Forelimb muscle (tissue), 1 donor: ENCODE data around the gene IDH3G. TPM values are rescaled to one million over a fixed set of nuclear protein-coding genes. Genes with fewer than 3 reads are reported as not detected.

ENCODE experiments used
- DNase-seq: peaks from one replicate; pipeline ENCODE4 v3.0.0-alpha.2; 2013; ENCODE audit warnings: low read depth
- polyA plus RNA-seq: library from polyadenylated mRNA; unstranded; fragments of 120-200 nt; gene quantifications from one replicate; pipeline ENCODE4 v1.2.1, GENCODE V29; 2013; ENCODE audit not compliant: insufficient read length

The IDH3G gene
- polyA plus RNA-seq, 1 donor, result 49.6 TPM

DNA sequence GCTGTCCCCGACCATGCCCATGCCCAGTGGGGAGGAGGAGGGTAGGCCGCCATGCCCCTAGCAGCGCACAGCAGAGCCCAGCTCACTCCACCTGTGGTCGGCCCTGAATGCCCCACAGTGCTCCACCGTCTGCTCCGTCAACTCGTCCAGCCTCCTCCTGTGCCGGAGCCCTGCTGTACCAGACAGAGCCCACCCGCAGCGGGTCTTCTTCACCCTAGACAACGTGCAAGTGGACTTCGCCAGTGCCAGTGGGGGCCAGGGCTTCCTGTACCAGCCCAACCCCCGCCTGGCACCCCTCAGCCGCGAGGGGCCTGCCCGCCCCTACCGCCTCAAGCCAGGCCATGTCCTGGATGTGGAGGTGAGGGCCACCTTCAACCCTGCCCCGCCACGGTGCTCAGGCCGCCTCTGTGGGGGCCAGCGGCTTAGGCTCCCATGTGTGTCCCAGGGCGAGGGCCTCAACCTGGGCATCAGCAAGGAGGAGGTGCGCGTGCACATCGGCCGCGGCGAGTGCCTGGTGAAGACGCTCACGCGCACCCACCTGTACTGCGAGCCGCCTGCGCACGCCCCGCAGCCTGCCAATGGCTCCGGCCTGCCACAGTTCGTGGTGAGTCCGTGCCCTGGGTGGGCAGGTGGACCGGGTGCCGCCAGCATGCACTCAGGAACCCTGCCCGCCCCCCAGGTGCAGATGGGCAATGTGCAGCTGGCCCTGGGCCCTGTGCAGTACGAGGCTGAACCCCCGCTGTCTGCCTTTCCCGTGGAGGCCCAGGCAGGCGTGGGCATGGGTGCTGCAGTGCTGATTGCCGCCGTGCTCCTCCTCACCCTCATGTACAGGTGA, 20.2 kb downstream of the IDH3G start:
- no peak for DNase-seq

DNA sequence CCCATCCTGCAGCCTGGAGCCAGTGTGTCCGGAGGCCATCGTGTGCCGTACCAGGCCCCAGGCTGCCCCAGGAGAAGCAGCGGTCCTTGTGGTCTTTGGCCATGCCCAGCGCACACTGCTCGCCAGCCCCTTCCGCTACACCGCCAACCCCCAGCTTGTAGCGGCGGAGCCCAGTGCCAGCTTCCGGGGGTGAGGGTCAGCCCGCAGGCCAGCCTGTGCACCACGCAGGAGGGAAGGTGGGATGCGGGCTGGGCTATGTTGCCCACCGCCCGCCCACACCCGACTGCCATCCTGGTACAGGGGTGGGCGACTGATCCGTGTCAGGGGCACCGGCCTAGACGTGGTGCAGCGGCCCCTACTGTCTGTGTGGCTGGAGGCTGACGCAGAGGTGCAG, 21.0 kb downstream of the IDH3G start:
- DNase-seq, result no peak

DNA sequence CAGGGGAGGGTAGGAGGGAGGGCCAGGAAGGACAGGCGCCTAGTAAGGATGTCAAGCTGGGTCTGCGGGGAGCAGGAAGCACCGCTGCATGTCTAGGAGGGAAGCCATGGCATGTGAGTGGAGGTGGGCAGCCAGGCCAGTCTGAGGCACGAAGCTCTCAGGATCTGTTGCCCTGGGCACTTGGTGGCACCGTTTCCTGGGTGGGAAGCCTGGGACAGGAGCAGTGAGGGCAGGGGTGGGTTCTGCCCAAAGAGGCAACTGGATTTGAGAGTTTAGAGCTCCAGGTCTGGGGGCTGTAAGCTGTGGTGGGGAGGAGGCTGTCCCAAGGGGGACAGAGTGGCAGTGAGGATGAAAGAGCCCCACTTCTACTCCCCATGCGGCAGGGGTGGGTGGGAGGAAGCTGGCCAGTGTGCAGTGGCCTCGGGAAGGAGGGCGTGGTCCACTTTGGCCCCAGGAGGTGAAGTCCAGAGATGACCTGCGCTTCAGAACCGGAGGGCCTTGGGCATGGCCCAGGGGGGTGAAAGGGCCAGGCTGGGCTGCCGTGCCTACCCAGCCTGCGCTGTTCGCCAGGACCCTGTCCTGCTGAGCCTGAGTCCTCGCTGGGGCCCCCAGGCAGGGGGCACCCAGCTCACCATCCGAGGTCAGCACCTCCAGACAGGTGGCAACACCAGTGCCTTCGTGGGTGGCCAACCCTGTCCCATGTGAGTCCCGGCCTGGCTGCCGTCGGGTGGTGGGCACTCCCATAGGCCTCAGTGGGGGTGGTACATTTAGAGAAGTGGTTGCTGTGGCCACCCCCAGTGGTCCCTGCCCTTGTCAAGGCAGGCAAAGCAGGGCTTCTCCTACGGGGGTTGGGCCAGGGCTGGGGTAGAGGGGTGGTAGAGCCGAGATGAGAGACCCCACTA, 21.6 kb downstream of the IDH3G start:
- DNase-seq, result no peak

DNA sequence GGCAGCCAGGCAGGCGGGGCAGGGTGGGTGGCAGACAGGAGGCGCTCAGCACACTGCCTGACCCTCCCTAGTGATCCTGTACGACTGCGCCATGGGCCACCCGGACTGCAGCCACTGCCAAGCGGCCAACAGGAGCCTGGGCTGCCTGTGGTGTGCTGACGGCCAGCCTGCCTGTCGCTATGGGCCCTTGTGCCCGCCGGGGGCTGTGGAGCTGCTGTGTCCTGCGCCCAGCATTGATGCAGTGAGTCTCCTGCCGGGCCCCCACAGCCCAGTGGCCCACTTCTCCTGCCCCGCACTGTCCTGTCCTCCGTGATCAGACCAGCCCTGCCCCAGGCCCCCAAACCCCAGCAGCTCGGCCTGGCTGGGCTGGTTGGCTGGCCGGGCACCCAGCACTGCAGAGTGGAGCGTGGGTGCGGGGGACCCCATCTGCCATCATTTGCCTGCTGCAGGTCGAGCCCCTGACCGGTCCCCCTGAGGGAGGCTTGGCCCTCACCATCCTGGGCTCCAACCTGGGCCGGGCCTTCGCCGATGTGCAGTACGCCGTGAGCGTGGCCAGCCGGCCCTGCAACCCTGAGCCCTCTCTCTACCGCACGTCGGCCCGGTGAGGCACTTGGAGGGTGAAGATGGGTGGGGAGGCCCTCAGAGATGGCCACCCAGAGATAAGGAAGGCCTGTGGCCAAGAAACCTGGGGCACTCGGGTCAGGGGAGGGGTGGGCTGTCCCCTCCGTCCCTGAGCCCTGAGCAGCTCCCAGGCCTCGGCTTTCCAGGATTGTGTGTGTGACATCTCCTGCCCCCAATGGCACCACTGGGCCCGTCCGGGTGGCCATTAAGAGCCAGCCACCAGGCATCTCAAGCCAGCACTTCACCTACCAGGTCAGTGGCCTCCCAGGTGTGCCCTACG, 22.5 kb downstream of the IDH3G start:
- DNase-seq, result no peak

DNA sequence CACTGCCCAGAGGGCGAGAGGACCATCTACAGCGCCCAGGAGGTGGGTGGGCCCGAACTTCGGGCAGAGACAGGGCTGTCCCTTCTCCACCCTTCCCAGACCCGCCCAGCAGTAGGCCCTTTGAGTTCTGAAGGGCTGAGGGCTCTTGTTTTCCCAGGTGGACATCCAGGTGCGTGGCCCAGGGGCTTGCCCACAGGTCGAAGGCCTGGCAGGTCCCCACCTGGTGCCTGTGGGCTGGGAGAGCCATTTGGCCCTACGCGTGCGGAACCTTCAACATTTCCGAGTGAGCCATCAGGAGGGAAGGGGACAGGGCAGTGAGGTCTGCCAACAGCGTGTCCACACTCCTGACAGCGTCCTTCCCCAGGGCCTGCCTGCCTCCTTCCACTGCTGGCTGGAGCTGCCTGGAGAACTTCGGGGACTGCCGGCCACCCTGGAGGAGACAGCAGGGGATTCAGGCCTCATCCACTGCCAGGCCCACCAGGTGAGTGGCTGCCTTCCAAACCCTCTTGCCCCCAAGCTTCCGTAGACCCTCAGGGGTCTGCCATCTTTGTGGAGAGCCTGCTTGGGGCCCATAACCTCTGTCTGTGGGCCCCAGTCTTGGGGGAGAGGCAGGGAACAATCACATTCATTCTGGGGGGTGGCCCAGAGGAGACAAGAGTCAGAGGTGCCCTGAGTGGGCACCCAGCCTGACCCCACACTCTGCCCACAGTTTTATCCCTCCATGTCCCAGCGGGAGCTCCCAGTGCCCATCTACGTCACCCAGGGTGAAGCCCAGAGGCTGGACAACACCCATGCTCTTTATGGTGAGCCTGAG, 23.4 kb downstream of the IDH3G start:
- no peak for DNase-seq

DNA sequence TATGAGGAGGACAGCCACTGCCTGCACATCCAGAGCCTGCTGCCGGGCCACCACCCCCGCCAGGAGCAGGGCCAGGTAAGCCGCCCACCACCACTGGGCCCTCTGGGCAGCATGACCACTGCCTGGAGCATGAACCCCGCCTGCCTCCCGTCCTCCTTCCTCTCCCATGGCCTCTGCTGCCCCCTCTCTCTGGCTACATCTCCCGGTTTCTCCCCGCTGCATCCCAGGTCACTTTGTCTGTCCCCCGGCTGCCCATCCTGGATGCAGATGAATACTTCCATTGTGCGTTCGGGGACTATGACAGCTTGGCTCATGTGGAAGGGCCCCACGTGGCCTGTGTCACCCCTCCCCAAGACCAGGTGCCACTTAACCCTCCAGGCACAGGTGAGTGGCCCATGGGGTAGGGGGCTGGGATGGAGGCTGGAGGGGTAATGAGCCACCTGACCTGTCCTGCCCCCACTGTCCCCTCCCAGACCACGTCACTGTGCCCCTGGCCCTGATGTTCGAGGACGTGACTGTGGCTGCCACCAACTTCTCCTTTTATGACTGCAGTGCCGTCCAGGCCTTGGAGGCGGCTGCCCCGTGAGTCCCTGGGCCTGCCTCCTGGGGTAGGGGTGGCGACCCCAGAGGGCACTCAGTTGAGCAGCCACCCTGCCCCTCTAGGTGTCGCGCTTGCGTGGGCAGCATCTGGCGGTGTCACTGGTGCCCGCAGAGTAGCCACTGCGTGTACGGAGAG, 24.1 kb downstream of the IDH3G start:
- no peak for DNase-seq

DNA sequence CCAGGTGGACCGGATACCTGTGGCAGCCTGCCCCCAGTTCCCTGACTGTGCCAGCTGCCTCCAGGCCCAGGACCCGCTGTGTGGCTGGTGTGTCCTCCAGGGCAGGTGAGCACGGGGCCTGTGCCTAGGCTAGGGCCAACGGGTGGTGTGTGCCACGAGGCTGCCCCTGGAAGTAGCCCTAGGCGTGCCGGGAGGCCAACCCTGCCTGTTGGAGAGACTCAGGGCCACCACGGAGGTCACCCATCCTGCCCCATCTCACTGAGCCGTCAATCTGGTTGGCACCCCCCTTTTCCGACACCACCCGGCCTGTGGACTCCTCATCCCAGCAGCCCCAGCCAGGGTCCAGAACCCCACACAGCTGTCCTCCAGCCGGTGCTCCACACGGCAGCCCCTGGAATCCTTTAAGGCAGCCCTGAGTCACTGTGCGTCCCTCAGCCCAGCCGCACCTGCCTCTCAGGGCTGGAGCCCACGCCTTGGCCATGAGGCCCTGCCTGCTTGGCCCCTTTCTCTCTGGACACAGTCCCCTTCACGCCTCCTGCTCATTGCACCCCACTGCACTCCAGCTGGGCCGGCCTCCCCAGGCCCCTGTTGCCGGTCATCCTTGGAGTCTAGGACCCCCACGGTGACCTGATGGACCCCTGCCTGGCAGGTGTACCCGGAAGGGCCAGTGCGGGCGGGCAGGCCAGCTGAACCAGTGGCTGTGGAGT, 24.9 kb downstream of the IDH3G start:
- no peak for DNase-seq

DNA sequence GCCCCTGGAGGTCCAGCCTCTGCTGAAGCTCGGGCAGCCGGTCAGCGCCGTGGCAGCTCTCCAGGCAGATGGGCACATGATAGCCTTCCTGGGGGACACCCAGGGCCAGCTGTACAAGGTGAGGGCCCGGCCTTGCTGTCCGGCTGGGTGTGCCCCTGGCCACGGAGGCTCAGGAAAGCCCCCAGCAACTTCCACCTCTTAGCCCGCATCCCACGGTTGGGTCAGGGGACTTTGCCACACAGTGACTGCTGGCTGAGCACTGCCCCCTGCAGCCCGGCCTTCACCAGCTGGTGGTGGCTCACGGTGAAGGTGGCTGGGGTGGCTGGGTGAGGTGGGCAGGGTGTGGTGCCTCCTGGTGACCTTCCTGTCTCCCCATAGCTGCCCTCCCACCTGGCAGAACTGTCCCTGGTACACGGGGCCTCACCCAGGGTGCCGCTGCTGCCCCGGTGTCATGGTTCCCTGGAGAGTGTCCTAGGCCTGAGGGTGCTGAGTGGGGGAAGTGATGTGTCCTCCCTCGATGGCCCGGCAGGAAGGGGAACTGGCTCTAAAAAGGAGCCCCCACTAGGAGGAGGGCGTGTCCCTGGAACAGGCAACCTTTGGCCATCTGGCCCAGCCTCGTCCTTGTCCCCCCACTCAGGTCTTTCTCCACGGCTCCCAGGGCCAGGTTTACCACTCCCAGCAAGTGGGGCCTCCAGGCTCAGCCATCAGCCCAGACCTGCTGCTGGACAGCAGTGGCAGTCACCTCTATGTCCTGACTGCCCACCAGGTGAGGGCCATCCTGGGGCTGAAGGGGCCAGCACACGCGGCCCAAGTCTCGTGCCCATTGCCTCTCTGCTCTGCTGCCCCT, 25.6 kb downstream of the IDH3G start:
- no peak for DNase-seq

DNA sequence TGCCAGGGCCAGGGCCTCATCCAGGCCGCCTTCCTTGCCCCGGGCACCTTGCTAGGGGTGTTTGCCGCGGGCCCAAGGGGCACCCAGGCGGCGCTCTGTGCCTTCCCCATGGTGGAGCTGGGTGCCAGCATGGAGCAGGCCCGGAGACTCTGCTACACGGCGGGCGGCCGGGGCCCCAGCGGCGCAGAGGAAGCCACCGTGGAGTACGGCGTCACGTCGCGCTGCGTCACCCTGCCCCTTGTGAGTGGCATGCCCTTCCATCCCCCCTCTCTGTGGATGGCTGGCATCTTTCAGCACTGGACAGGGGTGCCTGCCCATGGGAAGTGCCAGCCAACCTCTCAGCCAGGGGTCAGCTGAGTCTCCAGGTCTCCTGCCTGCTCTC, 26.5 kb downstream of the IDH3G start:
- DNase-seq, result no peak

DNA sequence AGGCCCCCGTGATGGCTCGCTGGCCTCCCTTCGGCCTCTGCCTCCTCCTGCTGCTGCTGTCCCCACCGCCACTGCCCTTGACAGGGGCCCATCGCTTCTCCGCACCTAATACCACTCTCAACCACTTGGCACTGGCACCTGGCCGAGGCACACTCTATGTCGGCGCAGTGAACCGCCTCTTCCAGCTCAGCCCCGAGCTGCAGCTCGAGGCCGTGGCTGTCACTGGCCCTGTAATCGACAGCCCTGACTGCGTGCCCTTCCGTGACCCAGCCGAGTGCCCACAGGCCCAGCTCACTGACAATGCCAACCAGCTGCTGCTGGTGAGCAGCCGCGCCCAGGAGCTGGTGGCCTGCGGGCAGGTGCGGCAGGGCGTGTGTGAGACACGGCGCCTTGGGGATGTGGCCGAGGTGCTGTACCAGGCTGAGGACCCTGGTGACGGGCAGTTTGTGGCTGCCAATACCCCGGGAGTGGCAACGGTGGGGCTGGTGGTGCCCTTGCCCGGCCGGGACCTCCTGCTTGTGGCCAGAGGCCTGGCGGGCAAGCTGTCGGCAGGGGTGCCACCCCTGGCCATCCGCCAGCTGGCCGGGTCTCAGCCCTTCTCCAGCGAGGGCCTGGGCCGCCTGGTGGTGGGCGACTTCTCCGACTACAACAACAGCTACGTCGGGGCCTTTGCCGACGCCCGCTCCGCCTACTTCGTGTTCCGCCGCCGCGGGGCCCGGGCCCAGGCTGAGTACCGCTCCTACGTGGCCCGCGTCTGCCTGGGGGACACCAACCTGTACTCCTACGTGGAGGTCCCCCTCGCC, 27.1 kb downstream of the IDH3G start:
- no peak for DNase-seq

DNA sequence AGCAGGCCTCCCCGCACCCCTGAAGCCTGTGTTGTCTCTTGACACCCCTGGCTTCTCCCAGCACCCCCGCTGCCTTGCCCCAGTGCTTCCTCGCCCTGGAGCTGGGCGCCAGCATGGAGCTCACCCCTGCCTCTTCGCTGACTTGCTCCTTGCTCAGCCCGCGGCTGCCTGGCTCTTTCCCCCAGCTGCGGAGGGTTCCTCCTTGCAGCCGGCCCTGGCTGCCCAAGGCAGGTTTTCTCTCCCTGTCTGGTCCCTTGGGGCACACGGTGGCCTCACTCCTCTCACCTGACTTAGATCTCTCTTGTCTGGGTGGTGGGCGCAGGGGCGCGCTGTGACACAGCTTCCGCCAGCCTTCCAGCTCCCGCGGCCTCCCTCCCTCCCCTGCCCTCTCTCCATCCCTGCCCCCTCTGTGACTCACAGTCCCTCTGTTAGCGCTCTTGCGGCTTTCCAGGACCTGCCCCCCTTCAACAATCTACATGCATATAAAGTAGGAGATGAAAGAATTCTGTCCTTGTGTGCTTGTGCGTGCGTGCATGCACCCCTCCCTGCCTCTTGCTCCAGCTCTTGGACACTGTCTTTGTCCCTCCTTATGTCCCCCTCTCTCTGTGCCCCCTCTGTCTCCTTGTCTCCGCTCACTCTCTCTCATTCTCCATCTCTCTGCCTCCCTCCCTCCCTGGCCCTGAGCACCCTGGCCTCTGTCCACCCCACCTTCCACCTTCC, 27.9 kb downstream of the IDH3G start:
- DNase-seq, result no peak

DNA sequence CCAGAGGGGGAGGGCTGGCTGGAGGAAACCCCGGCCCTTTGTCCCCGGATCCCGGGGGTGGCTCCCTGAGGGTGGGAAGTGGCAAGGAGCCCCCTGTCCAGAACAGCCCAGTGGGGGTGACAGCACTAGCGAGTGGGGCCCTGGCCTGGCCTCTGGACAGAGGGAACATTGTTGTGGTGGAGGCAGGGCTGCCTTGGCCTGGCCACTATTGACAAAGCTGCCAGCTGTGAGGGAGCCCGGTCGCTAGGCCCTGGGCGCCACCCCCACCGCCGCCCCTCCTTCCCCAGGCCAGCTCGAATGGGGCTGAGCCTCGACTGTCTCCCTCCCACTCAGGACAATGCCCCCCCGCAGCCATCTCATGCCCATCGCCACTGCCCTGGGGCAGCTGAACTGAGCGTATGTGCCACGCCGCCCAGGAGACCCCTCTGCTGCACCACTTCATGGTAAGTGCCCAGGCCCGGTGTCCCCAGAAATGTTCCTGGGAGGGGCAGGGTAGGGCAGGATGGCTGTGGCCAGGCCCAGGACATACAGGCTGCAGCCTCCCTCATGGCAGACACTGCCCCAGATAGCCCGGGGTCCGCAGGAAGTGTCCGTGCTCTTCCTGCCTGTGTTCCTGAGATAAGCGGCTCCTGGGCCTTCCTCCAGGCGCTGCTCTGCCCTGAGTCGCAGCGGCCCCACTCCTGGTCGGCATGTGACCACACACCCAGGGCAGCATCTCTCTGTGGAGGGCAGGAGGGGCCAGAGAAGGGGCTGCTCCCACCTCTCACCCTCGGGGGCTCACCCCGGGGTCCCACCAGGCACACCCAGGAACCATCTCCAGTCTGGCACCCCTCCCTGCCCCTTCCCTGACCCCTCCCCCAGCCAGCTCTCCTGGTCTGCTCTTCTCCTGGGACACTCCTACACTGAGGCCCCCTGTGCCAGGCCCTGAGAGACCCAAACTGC, 28.8 kb downstream of the IDH3G start:
- DNase-seq, result no peak

DNA sequence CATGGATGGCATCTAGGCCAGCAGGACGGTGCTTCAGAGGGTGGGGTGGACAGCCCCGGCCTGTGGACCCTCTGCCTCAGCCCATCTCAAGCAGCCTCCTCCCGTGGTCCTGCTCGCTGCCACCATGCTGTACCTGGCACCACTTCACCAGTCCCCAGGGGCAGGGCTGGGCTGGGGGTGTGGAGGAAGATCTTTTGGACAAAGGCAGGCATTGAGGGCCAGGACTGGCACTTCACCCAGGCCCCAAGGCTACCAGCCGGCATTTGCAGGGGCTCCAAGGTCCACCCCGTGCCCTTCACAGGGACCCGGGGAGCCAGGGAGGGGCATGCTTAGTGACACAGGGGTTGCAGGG, 29.4 kb downstream of the IDH3G start:
- DNase-seq, result no peak

DNA sequence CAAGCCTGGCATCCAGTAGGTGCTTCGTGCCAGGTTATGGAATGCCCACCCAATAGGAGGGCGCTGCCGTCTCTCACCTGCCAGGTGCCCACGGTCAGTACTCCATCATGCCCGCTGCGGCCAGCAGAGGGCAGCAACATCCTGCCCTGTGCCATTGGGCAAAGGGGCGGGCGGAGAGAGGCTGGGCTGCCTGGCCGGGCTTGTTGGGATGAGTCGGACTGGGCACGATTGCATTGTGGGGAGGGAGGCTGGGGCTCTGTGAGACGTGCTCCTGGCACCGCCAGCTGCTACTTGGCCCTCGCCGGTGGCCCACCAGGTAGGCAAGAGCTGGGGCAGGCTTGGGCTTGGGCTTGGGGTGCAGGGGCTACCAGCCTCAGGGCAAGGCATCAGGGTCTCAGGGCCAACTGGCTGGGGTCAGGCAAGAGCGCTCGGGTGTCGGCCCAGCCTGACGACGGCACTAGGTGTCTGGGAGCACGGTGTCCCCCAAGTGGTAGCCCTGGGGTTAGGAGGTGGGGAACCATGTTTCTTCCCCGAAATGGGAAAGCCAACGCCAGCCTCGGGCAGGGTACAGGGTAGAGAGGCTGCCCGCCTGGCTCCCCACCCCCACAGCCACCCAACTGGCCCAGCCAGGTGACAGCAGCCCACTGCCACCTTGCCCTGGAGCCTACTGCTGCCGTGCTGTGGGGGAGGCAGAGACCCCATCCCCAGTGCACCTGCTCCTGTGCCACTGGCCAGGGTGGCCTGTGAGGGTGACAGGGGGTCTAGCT, 30.0 kb downstream of the IDH3G start, which contains the start of gene PLXNB3:
Gene PLXNB3 (plus strand): TSS at position 261 of the 767 bp plus-strand sequence. CDS start 1,287 bp downstream, outside the sequence.
- DNase-seq, result no peak

DNA sequence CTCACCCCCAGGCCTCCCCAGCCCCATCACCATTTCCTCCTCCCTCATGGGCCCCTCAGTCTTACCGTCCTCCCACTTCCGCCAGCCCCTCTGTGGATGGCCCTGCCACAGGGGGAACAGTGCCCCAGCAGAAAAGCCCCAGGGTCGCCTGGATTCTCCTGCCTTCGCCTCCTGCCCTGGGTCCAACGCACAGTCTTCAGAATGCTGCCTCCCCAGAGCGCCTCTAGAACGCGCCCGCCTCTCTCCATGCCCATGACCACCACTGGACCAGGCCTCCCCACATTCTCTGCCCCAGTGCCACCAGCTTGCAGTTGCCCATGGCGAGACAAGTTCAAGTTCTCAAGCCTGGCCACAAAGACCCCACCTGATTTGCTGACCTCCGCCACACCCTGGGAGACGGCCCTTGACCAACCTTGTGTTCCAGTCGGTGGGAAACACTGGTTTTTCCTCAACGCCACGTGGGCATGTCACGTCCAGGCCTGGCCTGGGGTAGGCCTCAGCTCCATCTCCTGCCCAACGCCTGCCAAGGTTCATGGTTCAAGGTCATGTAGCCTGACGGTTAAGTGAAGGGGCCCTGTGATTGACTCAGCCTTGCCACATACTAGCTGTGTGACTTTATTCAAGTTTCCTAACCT, 30.8 kb downstream of the IDH3G start:
- no peak for DNase-seq
